ENCODE measurements around the gene GSTA2. TPM values are rescaled to one million over a fixed set of nuclear protein-coding genes. Genes with fewer than 3 reads are reported as not detected.

The GSTA2 gene
- total RNA-seq, 1 experiment from 2014 or later, result not detected

- TF ChIP-seq CTCF (IDR thresholded peaks at IDR 0.05), result no peak
- no peak for TF ChIP-seq TCF7L2 (IDR thresholded peaks at IDR 0.05; ENCODE audit: low read depth, low read length)
- TF ChIP-seq SIN3A (IDR thresholded peaks at IDR 0.05; ENCODE audit: borderline replicate concordance, insufficient read depth, low read depth, low read length), result no peak
- TF ChIP-seq POLR2AphosphoS5 (IDR thresholded peaks at IDR 0.05; ENCODE audit: low read depth, low read length), result no peak
- TF ChIP-seq REST (IDR thresholded peaks at IDR 0.05; ENCODE audit: insufficient read depth in 1 of 2, low read depth in 2 of 2, low read length in 1 of 2), result no peak
- intact Hi-C loops (cut with micrococcal nuclease; ENCODE audit: unreplicated experiment) (no loop called here), in situ Hi-C loops (cut with HindIII; ENCODE audit: low pct_unique_long_range_greater_than_20kb, low sequenced_read_pairs) (no loop called here)
- H3K27me3 ChIP-seq (ENCODE audit: control insufficient read depth, insufficient read depth, low read length), result no peaks in the 10 kb centered on the region
- ATAC-seq, result 0 out of 2 replicates have a peak, but pooled peaks have one; percentile 15
- no peaks in the 10 kb centered on the region for H3K36me3 ChIP-seq (ENCODE audit: control insufficient read depth, insufficient read depth, low read length)
- H3K4me3 ChIP-seq (ENCODE audit: low read depth in 2 of 2, low read length in 2 of 2), result no peak overlapping the region
- H3K9me3 ChIP-seq (ENCODE audit: control insufficient read depth, insufficient read depth, low read depth, low read length), result no peaks in the 10 kb centered on the region
- POLR2A ChIA-PET, result interaction anchor here (0.6 kb wide), 1 partner anchor 600 kb away, joined by 5 read pairs; no protein-coding TSS in a partner anchor
- no peak for DNase-seq (ENCODE audit: low read depth, low spot score)
- no peaks in the 10 kb centered on the region for H3K4me1 ChIP-seq (ENCODE audit: control insufficient read depth, insufficient read depth, low read length)
- no TSS peak for BruUV-seq (replicated peaks)
- no peak overlapping the region for H3K27ac ChIP-seq (ENCODE audit: low read length)
- CTCF ChIA-PET, result no interaction called here
These were observed 38.1 kb downstream of the GSTA2 start for GRCh38 chr6:52725143-52725534.

GRCh38 chr6:52724406-52725121, 38.7 kb downstream of the GSTA2 start:
- Histone ChIP-seq H3K9me3 (ENCODE audit: control insufficient read depth, insufficient read depth, low read depth, low read length) (no peaks in the 10 kb centered on the region), H3K36me3 (ENCODE audit: control insufficient read depth, insufficient read depth, low read length) (no peaks in the 10 kb centered on the region), H3K27me3 (ENCODE audit: control insufficient read depth, insufficient read depth, low read length) (no peaks in the 10 kb centered on the region), H3K4me1 (ENCODE audit: control insufficient read depth, insufficient read depth, low read length) (no peaks in the 10 kb centered on the region), H3K4me3 (ENCODE audit: low read depth in 2 of 2, low read length in 2 of 2) (no peak overlapping the region), H3K27ac (ENCODE audit: low read length) (no peak overlapping the region)
- BruUV-seq (replicated peaks), result no TSS peak
- DNase-seq (ENCODE audit: low read depth, low spot score) (peak; percentile 25), ATAC-seq (peak; percentile 93)
- POLR2A ChIA-PET, result interaction anchor here (0.6 kb wide), 1 partner anchor 600 kb away, joined by 5 read pairs; no protein-coding TSS in a partner anchor
- in situ Hi-C loops (cut with HindIII; ENCODE audit: low pct_unique_long_range_greater_than_20kb, low sequenced_read_pairs) (no loop called here), intact Hi-C loops (cut with micrococcal nuclease; ENCODE audit: unreplicated experiment) (no loop called here)
- TF ChIP-seq TCF7L2 (IDR thresholded peaks at IDR 0.05; ENCODE audit: low read depth, low read length), result no peak
- no peak for TF ChIP-seq REST (IDR thresholded peaks at IDR 0.05; ENCODE audit: insufficient read depth in 1 of 2, low read depth in 2 of 2, low read length in 1 of 2)
- TF ChIP-seq SIN3A (IDR thresholded peaks at IDR 0.05; ENCODE audit: borderline replicate concordance, insufficient read depth, low read depth, low read length), result no peak
- TF ChIP-seq POLR2AphosphoS5 (IDR thresholded peaks at IDR 0.05; ENCODE audit: low read depth, low read length), result no peak
- peak; percentile 84 for TF ChIP-seq CTCF (IDR thresholded peaks at IDR 0.05)
- CTCF ChIA-PET, result no interaction called here
